ENCODE results near the gene HOXA5.
A peak's percentile ranks its signal among the peaks of the same experiment; 100 is the strongest.

Gene HOXA5

DNA sequence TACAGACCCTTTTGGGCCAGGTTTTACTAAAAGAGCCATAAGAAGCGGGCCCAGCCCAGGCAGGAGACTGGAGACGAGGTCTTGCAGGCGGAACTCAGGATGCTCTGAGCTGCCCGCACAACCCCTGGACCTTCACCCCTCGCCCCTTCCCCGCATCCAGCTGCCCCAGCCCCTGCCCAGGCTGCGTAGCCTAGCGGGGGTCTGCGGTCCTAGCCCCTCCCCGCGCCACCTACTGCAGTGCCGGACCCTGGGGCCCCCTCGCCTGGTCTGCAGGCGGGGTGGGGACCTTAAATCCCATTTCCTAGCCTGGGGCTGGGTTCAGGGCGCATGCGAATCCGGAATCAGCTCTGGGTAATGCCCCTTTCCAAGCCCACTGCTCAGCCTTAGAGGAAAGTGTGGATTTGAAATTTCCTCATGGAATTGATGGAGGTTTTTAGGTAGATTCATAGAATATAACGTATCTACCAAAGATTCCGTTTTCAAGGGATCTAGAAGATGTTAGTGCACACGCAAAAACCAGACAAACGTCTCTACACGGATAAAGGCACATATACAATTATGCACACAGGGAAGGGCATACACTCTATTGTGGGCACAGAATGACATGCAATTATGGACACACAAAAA is 9.4 kb upstream of the HOXA5 start (continued):
- no peak for TF ChIP-seq ZBTB10 (tag by site-specific recombination; IDR thresholded peaks at IDR 0.05)
- TF ChIP-seq ZBTB7A (tag by site-specific recombination; IDR thresholded peaks at IDR 0.05; ENCODE audit: low read depth) = no peak
- TF ChIP-seq ZNF658 (tag by site-specific recombination; IDR thresholded peaks at IDR 0.05) = no peak
- TF ChIP-seq ZBTB20 (tag by site-specific recombination; IDR thresholded peaks at IDR 0.05) = peak; percentile 78
- no peak for TF ChIP-seq ZNF785 (tag by site-specific recombination; IDR thresholded peaks at IDR 0.05)
- no peak for TF ChIP-seq ZNF664 (tag by site-specific recombination; IDR thresholded peaks at IDR 0.05)
- TF ChIP-seq PATZ1 (tag by site-specific recombination; IDR thresholded peaks at IDR 0.05) = peak; percentile 42; the same call in 1 of the 2 replicates
- TF ChIP-seq ZNF155 (tag by site-specific recombination; IDR thresholded peaks at IDR 0.05) = no peak

DNA sequence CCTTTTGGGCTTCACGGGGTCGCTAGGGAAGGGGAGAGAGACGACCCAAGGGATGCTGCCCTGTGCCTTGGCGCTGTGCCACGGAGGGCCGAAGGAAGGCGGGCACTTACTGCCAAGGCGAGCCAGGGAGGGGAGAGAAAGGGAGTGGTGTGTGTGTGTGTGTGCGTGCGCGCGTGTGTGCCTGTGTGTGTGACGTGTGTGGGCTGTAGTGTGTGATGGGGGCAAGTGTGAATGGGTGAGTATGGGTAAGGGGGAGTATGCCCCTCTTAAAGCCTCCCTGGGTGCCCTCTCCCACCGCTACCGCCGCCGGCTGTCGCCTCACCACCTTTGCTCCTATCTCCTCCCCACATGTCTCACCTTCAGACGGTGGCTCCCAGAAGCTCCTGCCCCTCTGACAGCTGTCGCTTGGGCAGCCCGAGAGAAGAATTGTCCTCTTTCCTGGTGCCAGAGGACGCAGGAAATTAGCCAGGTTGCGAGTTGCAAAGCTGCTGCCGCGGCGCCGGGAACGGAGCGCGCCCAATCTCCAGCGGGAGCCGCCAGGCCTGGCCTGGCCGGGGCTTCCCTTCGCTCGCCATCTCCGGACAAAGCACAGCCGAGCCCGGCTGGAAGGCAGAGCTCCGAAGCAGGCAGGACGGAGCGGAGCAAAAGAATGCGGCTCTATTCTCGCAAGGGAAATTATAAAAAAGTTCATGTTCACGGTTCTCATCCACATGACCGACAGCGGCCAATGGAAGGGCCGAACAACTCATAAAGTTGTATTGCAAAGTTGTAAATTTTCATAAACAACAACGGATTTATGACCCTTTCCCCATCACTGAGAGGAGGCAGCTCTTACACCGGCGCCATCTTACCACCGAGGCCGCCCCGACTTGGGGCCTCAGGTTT is 8.7 kb upstream of the HOXA5 start, which contains the start of gene HOXA3:
HOXA3 (minus strand) TSS at position 653 of the 885 bp plus-strand sequence. CDS start 41,943 bp downstream, outside the sequence.
- Histone ChIP-seq H3K9me3 (ENCODE audit: control insufficient read depth, insufficient read depth, low read depth, low read length) (no peaks in the 10 kb centered on the region), H3K27ac (ENCODE audit: extremely low read depth, low read depth, low read length) (peak within 1 kb of the TSS; percentile 99), H3K36me3 (ENCODE audit: control insufficient read depth in 2 of 2, insufficient read depth in 1 of 2, low read length in 2 of 2) (peaks cover 0 to 28% of the 10 kb centered on the region in 2 experiments; a peak in 1 of 3 replicates), H3K4me3 (ENCODE audit: low read depth, low read length) (peak within 1 kb of the TSS; percentile 59), H3K4me1 (ENCODE audit: control insufficient read depth, insufficient read depth, low read length) (peaks cover 7% of the 10 kb centered on the region)
- CTCF ChIA-PET = interaction anchor here (0.6 to 1.2 kb wide), 2 partner anchors 471 to 1295 kb away, joined by 3 to 4 read pairs; no protein-coding TSS in a partner anchor
- POLR2A ChIA-PET = interaction anchor here (1.1 to 5.6 kb wide), 5 partner anchors 10 to 38 kb away, joined by 3 to 42 read pairs (median 14); partner anchors contain the start of gene HOXA9
- TF ChIP-seq ZSCAN30 (tag by site-specific recombination; IDR thresholded peaks at IDR 0.05) (no peak), ZNF16 (tag by site-specific recombination; IDR thresholded peaks at IDR 0.05; ENCODE audit: low read depth) (no peak), ZNF121 (tag by site-specific recombination; IDR thresholded peaks at IDR 0.05) (no peak), ZBTB7A (tag by site-specific recombination; IDR thresholded peaks at IDR 0.05; ENCODE audit: low read depth) (no peak), GFI1B (tag by site-specific recombination; IDR thresholded peaks at IDR 0.05) (no peak), ZNF654 (tag by site-specific recombination; IDR thresholded peaks at IDR 0.05; ENCODE audit: low read depth) (no peak), ZNF777 (tag by site-specific recombination; IDR thresholded peaks at IDR 0.05; ENCODE audit: borderline replicate concordance) (no peak), ZNF600 (tag by site-specific recombination; IDR thresholded peaks at IDR 0.05) (peak; percentile 8; the same call in 1 of the 2 replicates), ZBTB10 (tag by site-specific recombination; IDR thresholded peaks at IDR 0.05) (peak; percentile 72), ZBTB44 (tag by site-specific recombination; IDR thresholded peaks at IDR 0.05) (peak; percentile 75), ZNF776 (tag by site-specific recombination; IDR thresholded peaks at IDR 0.05; ENCODE audit: borderline replicate concordance) (no peak)
- TF ChIP-seq, protein P1, sequence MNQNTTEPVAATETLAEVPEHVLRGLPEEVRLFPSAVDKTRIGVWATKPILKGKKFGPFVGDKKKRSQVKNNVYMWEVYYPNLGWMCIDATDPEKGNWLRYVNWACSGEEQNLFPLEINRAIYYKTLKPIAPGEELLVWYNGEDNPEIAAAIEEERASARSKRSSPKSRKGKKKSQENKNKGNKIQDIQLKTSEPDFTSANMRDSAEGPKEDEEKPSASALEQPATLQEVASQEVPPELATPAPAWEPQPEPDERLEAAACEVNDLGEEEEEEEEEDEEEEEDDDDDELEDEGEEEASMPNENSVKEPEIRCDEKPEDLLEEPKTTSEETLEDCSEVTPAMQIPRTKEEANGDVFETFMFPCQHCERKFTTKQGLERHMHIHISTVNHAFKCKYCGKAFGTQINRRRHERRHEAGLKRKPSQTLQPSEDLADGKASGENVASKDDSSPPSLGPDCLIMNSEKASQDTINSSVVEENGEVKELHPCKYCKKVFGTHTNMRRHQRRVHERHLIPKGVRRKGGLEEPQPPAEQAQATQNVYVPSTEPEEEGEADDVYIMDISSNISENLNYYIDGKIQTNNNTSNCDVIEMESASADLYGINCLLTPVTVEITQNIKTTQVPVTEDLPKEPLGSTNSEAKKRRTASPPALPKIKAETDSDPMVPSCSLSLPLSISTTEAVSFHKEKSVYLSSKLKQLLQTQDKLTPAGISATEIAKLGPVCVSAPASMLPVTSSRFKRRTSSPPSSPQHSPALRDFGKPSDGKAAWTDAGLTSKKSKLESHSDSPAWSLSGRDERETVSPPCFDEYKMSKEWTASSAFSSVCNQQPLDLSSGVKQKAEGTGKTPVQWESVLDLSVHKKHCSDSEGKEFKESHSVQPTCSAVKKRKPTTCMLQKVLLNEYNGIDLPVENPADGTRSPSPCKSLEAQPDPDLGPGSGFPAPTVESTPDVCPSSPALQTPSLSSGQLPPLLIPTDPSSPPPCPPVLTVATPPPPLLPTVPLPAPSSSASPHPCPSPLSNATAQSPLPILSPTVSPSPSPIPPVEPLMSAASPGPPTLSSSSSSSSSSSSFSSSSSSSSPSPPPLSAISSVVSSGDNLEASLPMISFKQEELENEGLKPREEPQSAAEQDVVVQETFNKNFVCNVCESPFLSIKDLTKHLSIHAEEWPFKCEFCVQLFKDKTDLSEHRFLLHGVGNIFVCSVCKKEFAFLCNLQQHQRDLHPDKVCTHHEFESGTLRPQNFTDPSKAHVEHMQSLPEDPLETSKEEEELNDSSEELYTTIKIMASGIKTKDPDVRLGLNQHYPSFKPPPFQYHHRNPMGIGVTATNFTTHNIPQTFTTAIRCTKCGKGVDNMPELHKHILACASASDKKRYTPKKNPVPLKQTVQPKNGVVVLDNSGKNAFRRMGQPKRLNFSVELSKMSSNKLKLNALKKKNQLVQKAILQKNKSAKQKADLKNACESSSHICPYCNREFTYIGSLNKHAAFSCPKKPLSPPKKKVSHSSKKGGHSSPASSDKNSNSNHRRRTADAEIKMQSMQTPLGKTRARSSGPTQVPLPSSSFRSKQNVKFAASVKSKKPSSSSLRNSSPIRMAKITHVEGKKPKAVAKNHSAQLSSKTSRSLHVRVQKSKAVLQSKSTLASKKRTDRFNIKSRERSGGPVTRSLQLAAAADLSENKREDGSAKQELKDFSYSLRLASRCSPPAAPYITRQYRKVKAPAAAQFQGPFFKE (tag by site-specific recombination; IDR thresholded peaks at IDR 0.05; ENCODE audit: borderline replicate concordance) = no peak
